Epidermal melanocyte (primary cell): ENCODE measurements around the gene OR5H2.

Source experiments
- DNase-seq: peaks from one replicate; pipeline ENCODE4 v3.0.0; 2011; ENCODE audit warnings: low spot score; ENCODE audit not compliant: insufficient read length

The OR5H2 gene

DNA sequence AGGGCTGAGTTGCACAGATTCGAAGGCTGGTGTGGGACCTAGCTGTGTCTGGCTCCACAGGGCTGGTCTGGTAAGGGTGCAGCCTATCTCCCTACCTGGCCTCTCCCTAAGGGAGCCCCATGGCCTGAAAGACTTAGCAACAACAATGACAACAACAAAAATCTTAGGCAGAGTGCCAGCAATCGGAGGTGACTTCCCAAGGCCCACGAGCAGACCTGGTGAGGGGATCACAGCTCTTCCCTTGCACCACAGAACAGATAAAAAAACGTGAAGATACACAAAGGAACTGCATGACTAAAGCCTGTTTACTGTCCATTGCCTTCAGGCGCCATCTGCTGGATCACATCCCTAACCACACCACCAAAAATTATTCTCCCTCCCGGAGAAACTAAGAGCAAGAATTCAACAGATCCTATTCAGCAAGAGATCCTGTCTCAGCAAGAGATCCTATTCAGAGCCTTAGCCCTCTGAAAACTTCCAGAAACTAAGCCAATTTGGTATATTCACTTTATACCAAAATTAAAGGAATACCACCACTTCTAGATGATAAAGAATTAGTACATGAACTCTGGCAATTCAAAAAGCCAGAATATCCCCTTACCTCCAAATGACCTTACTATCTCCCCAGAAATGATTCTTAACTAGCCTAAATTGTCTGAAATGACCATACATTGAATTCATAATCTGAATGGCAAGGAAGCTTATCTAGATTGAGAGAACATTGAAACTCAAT lies 47.3 kb downstream of the OR5H2 start:
- DNase-seq = no peak

- DNase-seq = no peak
Observed at GRCh38 chr3:98331329-98331728, 49.0 kb downstream of the OR5H2 start.
